ENCODE measurements around the gene RTRAF.

RTRAF gene

GRCh38 chr14:52026017-52026660 is 36.8 kb downstream of the RTRAF start:
- no peak overlapping the region for H3K4me3 ChIP-seq (replicated peaks; ENCODE audit: insufficient read depth, low read length)
- H3K27me3 ChIP-seq (ENCODE audit: insufficient read depth, poor library complexity, severe bottlenecking) = no peaks in the 10 kb centered on the region
- no peak for DNase-seq (ENCODE audit: low read depth in 1 of 2, low spot score in 1 of 2)
- H3K27ac ChIP-seq (replicated peaks) = no peak overlapping the region
- TF ChIP-seq GABPA (IDR thresholded peaks at IDR 0.05; ENCODE audit: low read depth) (no peak), POLR2AphosphoS5 (IDR thresholded peaks at IDR 0.05; ENCODE audit: low read depth) (no peak), SPI1 (IDR thresholded peaks at IDR 0.05; ENCODE audit: borderline replicate concordance, low read depth) (no peak), REST (IDR thresholded peaks at IDR 0.05; ENCODE audit: insufficient replicate concordance, low read depth) (no peak), CTCF (IDR thresholded peaks at IDR 0.05; ENCODE audit: insufficient read depth, low read length) (no peak)

- DNase-seq (ENCODE audit: low read depth in 1 of 2, low spot score in 1 of 2) = no peak
- no peaks in the 10 kb centered on the region for H3K27me3 ChIP-seq (ENCODE audit: insufficient read depth, poor library complexity, severe bottlenecking)
- no peak for TF ChIP-seq GABPA (IDR thresholded peaks at IDR 0.05; ENCODE audit: low read depth)
- TF ChIP-seq SPI1 (IDR thresholded peaks at IDR 0.05; ENCODE audit: borderline replicate concordance, low read depth) = no peak
- TF ChIP-seq POLR2AphosphoS5 (IDR thresholded peaks at IDR 0.05; ENCODE audit: low read depth) = no peak
- TF ChIP-seq REST (IDR thresholded peaks at IDR 0.05; ENCODE audit: insufficient replicate concordance, low read depth) = no peak
- no peak for TF ChIP-seq CTCF (IDR thresholded peaks at IDR 0.05; ENCODE audit: insufficient read depth, low read length)
- H3K27ac ChIP-seq (replicated peaks) = no peak overlapping the region
- no peak overlapping the region for H3K4me3 ChIP-seq (replicated peaks; ENCODE audit: insufficient read depth, low read length)
Observed at GRCh38 chr14:52026901-52027300, 37.6 kb downstream of the RTRAF start.

- DNase-seq (ENCODE audit: low read depth in 1 of 2, low spot score in 1 of 2) = no peak
- Histone ChIP-seq H3K27ac (replicated peaks) (no peak overlapping the region), H3K27me3 (ENCODE audit: insufficient read depth, poor library complexity, severe bottlenecking) (no peaks in the 10 kb centered on the region), H3K4me3 (replicated peaks; ENCODE audit: insufficient read depth, low read length) (no peak overlapping the region)
- TF ChIP-seq SPI1 (IDR thresholded peaks at IDR 0.05; ENCODE audit: borderline replicate concordance, low read depth) (no peak), POLR2AphosphoS5 (IDR thresholded peaks at IDR 0.05; ENCODE audit: low read depth) (no peak), CTCF (IDR thresholded peaks at IDR 0.05; ENCODE audit: insufficient read depth, low read length) (no peak), GABPA (IDR thresholded peaks at IDR 0.05; ENCODE audit: low read depth) (no peak), REST (IDR thresholded peaks at IDR 0.05; ENCODE audit: insufficient replicate concordance, low read depth) (no peak)
Observed at GRCh38 chr14:52029881-52030280, 40.5 kb downstream of the RTRAF start.

All from HL-60 (cell line).